Spinal cord (tissue), 10 donors: ENCODE measurements around the gene PDE4D. TPM values are rescaled to one million over a fixed set of nuclear protein-coding genes. Genes with fewer than 3 reads are reported as not detected.

Experiments used
- DNase-seq, 6 donors: peaks; one replicate each; pipeline versions ENCODE4 v3.0.0 to v3.0.0-alpha.2; 2013 to 2015; ENCODE audit warnings: low spot score in 6 of 6, low read depth in 4 of 6
- H3K27ac ChIP-seq: one replicate; pipeline ENCODE4 v1.5.1; 2013; ENCODE audit warnings: low read depth, low read length, control low read depth
- H3K27me3 ChIP-seq: one replicate; pipeline ENCODE4 v1.6.1; 2013; ENCODE audit warnings: low read length; ENCODE audit not compliant: control insufficient read depth, insufficient read depth
- H3K36me3 ChIP-seq: one replicate; pipeline ENCODE4 v1.6.1; 2013; ENCODE audit warnings: low read length; ENCODE audit not compliant: control insufficient read depth, insufficient read depth
- H3K4me1 ChIP-seq: one replicate; pipeline ENCODE4 v1.6.1; 2013; ENCODE audit warnings: low read length; ENCODE audit not compliant: control insufficient read depth, insufficient read depth
- H3K4me3 ChIP-seq: one replicate; pipeline ENCODE4 v1.5.1; 2013; ENCODE audit warnings: low read depth, low read length, control low read depth
- H3K9me3 ChIP-seq: one replicate; pipeline ENCODE4 v1.6.1; 2013; ENCODE audit warnings: low read length; ENCODE audit not compliant: control insufficient read depth, insufficient read depth
- WGBS: methylation state at CpG from one replicate; pipeline ENCODE4 v1.1.5; 2013; ENCODE audit warnings: missing lambda C conversion rate; ENCODE audit not compliant: insufficient coverage; 5-methylcytosine and 5-hydroxymethylcytosine counted together
- polyA plus RNA-seq, 2 donors: library from polyadenylated mRNA; unstranded; fragments of 120-200 nt; gene quantifications; one replicate each; pipeline ENCODE4 v1.2.1, GENCODE V29; 2013; ENCODE audit not compliant: insufficient read length in 2 of 2
- total RNA-seq, 2 donors: library from RNA; depleted of rRNA in 1 of 2; stranded (reverse); fragments of 120-200 nt in 1 of 2; fragments of >200 nt in 1 of 2; gene quantifications; one replicate each; pipeline versions ENCODE4 v1.2.3 to v1.2.4, GENCODE V29; 2013 to 2014
- donor health status: healthy.

PDE4D gene
- total and polyA plus RNA-seq, 4 donors, result 16.1 to 84.0 (median 37.0) TPM

- Histone ChIP-seq H3K36me3 (no peaks in the 10 kb centered on the region), H3K4me1 (no peaks in the 10 kb centered on the region), H3K27me3 (no peaks in the 10 kb centered on the region), H3K4me3 (no peak overlapping the region), H3K9me3 (no peaks in the 10 kb centered on the region), H3K27ac (no peak overlapping the region)
- no peak for DNase-seq
- 100% methylated on average over 1 of the region's 1 CpG for WGBS
Observed at GRCh38 chr5:59300930-59301329, 592.6 kb downstream of the PDE4D start.

DNA sequence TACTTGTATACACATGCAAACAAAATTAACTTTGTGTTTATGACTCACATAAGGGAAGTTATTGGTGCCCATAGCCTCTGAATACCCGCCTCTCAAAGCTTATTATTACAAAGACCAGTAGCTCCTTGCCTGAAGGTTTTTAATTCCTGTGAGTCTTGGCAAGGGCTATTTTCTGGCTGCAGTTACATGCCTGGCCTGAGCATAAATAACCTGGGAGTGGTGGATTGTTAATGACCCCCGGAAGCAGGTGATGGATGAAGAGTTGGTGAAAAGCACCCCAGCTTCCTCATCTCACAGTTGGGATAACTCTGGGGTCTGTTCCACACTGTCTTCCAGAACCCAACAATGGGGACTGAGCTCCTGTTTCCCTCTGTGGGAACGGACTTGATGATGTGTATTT is 594.5 kb downstream of the PDE4D start:
- Histone ChIP-seq H3K36me3 (no peaks in the 10 kb centered on the region), H3K9me3 (no peaks in the 10 kb centered on the region), H3K4me1 (no peaks in the 10 kb centered on the region), H3K27ac (no peak overlapping the region), H3K27me3 (no peaks in the 10 kb centered on the region), H3K4me3 (no peak overlapping the region)
- WGBS, result no CpG with 5 or more reads among the region's 3 CpGs
- DNase-seq, result no peak

- WGBS, result no CpG with 5 or more reads among the region's 5 CpGs
- no peak overlapping the region for H3K27ac ChIP-seq
Observed at GRCh38 chr5:59296317-59297264, 596.9 kb downstream of the PDE4D start.

DNA sequence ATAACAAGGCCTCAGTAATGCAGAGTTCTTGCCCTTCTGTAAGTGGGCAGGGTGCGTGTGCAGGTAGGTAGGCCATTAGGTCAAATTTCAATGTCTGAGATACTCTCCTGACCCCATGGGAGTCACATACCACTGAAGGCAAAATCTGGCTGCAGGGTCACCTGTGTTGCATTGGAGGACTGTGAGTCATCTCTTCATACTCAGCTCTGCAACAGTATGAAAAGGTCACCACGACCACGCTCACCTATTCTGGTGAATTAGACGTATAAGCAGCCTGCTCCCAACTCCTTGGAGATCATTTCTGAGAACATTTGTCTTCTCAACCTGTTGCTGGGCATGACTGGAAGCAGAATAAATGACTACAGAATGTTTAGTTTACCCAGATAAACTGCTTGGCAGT is 599.8 kb downstream of the PDE4D start:
- Histone ChIP-seq H3K36me3 (no peaks in the 10 kb centered on the region), H3K9me3 (no peaks in the 10 kb centered on the region), H3K4me3 (no peak overlapping the region), H3K27me3 (no peaks in the 10 kb centered on the region), H3K4me1 (no peaks in the 10 kb centered on the region), H3K27ac (no peak overlapping the region)
- no peak for DNase-seq
- WGBS, result 90% methylated on average over 2 of the region's 4 CpGs

More at GRCh38 chr5:59296317-59297264, 596.9 kb downstream of the PDE4D start:
- H3K27me3 ChIP-seq, result no peaks in the 10 kb centered on the region
- no peaks in the 10 kb centered on the region for H3K9me3 ChIP-seq
- no peaks in the 10 kb centered on the region for H3K4me1 ChIP-seq
- no peak overlapping the region for H3K4me3 ChIP-seq
- DNase-seq, result no peak
- H3K36me3 ChIP-seq, result no peaks in the 10 kb centered on the region

GRCh38 chr5:59291941-59292340 is 601.6 kb downstream of the PDE4D start:
- no peak overlapping the region for H3K4me3 ChIP-seq
- H3K4me1 ChIP-seq, result no peaks in the 10 kb centered on the region
- H3K27me3 ChIP-seq, result no peaks in the 10 kb centered on the region
- no peaks in the 10 kb centered on the region for H3K36me3 ChIP-seq
- no peak overlapping the region for H3K27ac ChIP-seq
- peak in 1 of 6 donors; percentile 31 for DNase-seq
- H3K9me3 ChIP-seq, result no peaks in the 10 kb centered on the region

GRCh38 chr5:59287884-59288283 is 605.6 kb downstream of the PDE4D start:
- Histone ChIP-seq H3K9me3 (no peaks in the 10 kb centered on the region), H3K27me3 (no peaks in the 10 kb centered on the region), H3K36me3 (no peaks in the 10 kb centered on the region), H3K4me1 (no peaks in the 10 kb centered on the region), H3K4me3 (no peak overlapping the region), H3K27ac (no peak overlapping the region)
- no CpG with 5 or more reads among the region's 2 CpGs for WGBS
- no peak for DNase-seq

DNA sequence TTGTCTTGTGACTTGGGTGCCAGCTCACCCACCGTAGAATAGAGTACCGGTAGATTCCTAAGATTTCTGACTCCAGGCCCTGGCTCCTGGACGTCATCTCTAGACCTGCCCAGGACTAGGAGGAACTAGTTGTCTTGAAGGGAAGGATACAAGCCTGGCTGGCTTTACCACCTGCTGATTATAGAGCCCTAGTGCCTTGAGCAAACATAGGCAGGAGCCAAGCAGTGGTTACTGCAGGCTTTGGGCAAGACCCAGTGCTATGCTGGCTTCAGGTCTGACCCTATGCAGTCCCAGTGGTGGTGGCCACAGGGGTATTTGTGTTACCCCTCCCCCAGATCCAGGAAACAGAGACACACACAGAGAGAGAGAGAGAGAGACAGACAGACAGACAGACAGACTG is 606.2 kb downstream of the PDE4D start:
- 95% methylated on average over 3 of the region's 3 CpGs for WGBS

GRCh38 chr5:59286510-59286909 is 607.0 kb downstream of the PDE4D start:
- Histone ChIP-seq H3K4me3 (no peak overlapping the region), H3K27me3 (no peaks in the 10 kb centered on the region), H3K9me3 (no peaks in the 10 kb centered on the region), H3K4me1 (no peaks in the 10 kb centered on the region), H3K27ac (no peak overlapping the region), H3K36me3 (no peaks in the 10 kb centered on the region)
- DNase-seq, result no peak
- WGBS, result no CpG with 5 or more reads among the region's 1 CpG

More for the DNA sequence above, 606.2 kb downstream of the PDE4D start:
- no peaks in the 10 kb centered on the region for H3K27me3 ChIP-seq
- no peak overlapping the region for H3K4me3 ChIP-seq
- H3K4me1 ChIP-seq, result no peaks in the 10 kb centered on the region
- no peak for DNase-seq
- H3K9me3 ChIP-seq, result no peaks in the 10 kb centered on the region
- H3K27ac ChIP-seq, result no peak overlapping the region
- no peaks in the 10 kb centered on the region for H3K36me3 ChIP-seq

GRCh38 chr5:59285300-59286016 is 608.1 kb downstream of the PDE4D start:
- DNase-seq, result no peak
- Histone ChIP-seq H3K4me3 (no peak overlapping the region), H3K36me3 (no peaks in the 10 kb centered on the region), H3K27me3 (no peaks in the 10 kb centered on the region), H3K27ac (no peak overlapping the region), H3K4me1 (no peaks in the 10 kb centered on the region), H3K9me3 (no peaks in the 10 kb centered on the region)
- WGBS, result 86% methylated on average over 1 of the region's 4 CpGs
